Testis (tissue), 2 donors: ENCODE results near the gene NPR1.

Experiments
- CTCF ChIP-seq, 3 experiments: fragments of 450-650 bp in 2 of 3; fragments of 200-600 bp in 1 of 3; sonication (generic) in 1 of 3; IDR thresholded peaks; one replicate each; pipeline ENCODE4 v1.5.1; 2016 to 2019; ENCODE audit warnings: antibody characterized with exemption in 3 of 3, mild to moderate bottlenecking in 2 of 3, moderate library complexity in 1 of 3
- POLR2A ChIP-seq: fragments of 450-650 bp; IDR thresholded peaks from one replicate; pipeline ENCODE4 v1.6.1; 2017; ENCODE audit warnings: antibody characterized with exemption, mild to moderate bottlenecking, moderate library complexity

GRCh38 chr1:153633161-153633753 is 45.2 kb upstream of the NPR1 start:
- no peak for TF ChIP-seq POLR2A
- no peak for TF ChIP-seq CTCF (IDR thresholded peaks at IDR 0.05)
